Liver (tissue), 3 donors: ENCODE results near the gene MLH1.

Experiments used
- EGR1 ChIP-seq, 2 donors: IDR thresholded peaks; 2 replicates each; pipeline ENCODE4 v1.6.1; 2016 to 2018; ENCODE audit warnings: antibody characterized with exemption in 2 of 2, low read depth in 2 of 2
- FOXA1 ChIP-seq: IDR thresholded peaks from 2 replicates; pipeline ENCODE4 v1.6.1; 2016; ENCODE audit warnings: antibody characterized with exemption
- GABPA ChIP-seq, 2 donors: IDR thresholded peaks in 1 of 2; conservative IDR thresholded peaks in 1 of 2; 2 replicates each; pipeline ENCODE4 v1.6.1; 2016; ENCODE audit warnings: antibody characterized with exemption in 2 of 2, mild to moderate bottlenecking in 1 of 2, moderate library complexity in 1 of 2
- JUND ChIP-seq, 2 donors: IDR thresholded peaks; 2 replicates each; pipeline ENCODE4 v1.6.1; 2016; ENCODE audit warnings: antibody characterized with exemption in 2 of 2
- NR2F2 ChIP-seq: IDR thresholded peaks from 2 replicates; pipeline ENCODE4 v1.6.1; 2016; ENCODE audit warnings: antibody characterized with exemption
- RAD21 ChIP-seq, 2 donors: IDR thresholded peaks; 2 replicates each; pipeline ENCODE4 v1.6.1; 2016; ENCODE audit warnings: antibody characterized with exemption in 2 of 2, mild to moderate bottlenecking in 2 of 2
- SP1 ChIP-seq: IDR thresholded peaks from 2 replicates; pipeline ENCODE4 v1.6.1; 2018; ENCODE audit warnings: antibody characterized with exemption, mild to moderate bottlenecking
- TAF1 ChIP-seq: conservative IDR thresholded peaks from 2 replicates; pipeline ENCODE4 v1.6.1; 2016; ENCODE audit warnings: antibody characterized with exemption, mild to moderate bottlenecking
- YY1 ChIP-seq: IDR thresholded peaks from 2 replicates; pipeline ENCODE4 v1.6.1; 2016; ENCODE audit warnings: antibody characterized with exemption, mild to moderate bottlenecking
- TF ChIP-seq, protein P1 (sequence below): fragments of 150-350 bp; IDR thresholded peaks from 2 replicates; pipeline ENCODE4 v1.5.1; 2017; ENCODE audit warnings: improper control_type of control experiment, low read depth, low read length; ENCODE audit not compliant: missing input control
- TF ChIP-seq, protein P2 (sequence below): IDR thresholded peaks from 2 replicates; pipeline ENCODE4 v1.6.1; 2016; ENCODE audit warnings: antibody characterized with exemption
- TF ChIP-seq, protein P3 (sequence below): IDR thresholded peaks from 2 replicates; pipeline ENCODE4 v1.6.1; 2016; ENCODE audit warnings: antibody characterized with exemption, mild to moderate bottlenecking
- TF ChIP-seq, protein P4 (sequence below): IDR thresholded peaks from 2 replicates; pipeline ENCODE4 v1.6.1; 2016; ENCODE audit warnings: antibody characterized with exemption
- TF ChIP-seq, protein P5 (sequence below): IDR thresholded peaks from 2 replicates; pipeline ENCODE4 v1.6.1; 2016; ENCODE audit warnings: antibody characterized with exemption
- donor health status: healthy.
- donor health status: healthy.

GRCh38 chr3:36957063-36957462 lies 36.3 kb upstream of the MLH1 start:
- TF ChIP-seq TAF1 (no peak), YY1 (no peak), EGR1 (IDR thresholded peaks at IDR 0.05; ENCODE audit: low read depth in 2 of 2) (no peak), NR2F2 (no peak), JUND (IDR thresholded peaks at IDR 0.05) (no peak), RAD21 (IDR thresholded peaks at IDR 0.05) (no peak), FOXA1 (no peak), SP1 (no peak), GABPA (IDR thresholded peaks at IDR 0.05 in 1 of 2, conservative IDR thresholded peaks at IDR 0.05 in 1 of 2) (no peak)
- TF ChIP-seq, protein P1, sequence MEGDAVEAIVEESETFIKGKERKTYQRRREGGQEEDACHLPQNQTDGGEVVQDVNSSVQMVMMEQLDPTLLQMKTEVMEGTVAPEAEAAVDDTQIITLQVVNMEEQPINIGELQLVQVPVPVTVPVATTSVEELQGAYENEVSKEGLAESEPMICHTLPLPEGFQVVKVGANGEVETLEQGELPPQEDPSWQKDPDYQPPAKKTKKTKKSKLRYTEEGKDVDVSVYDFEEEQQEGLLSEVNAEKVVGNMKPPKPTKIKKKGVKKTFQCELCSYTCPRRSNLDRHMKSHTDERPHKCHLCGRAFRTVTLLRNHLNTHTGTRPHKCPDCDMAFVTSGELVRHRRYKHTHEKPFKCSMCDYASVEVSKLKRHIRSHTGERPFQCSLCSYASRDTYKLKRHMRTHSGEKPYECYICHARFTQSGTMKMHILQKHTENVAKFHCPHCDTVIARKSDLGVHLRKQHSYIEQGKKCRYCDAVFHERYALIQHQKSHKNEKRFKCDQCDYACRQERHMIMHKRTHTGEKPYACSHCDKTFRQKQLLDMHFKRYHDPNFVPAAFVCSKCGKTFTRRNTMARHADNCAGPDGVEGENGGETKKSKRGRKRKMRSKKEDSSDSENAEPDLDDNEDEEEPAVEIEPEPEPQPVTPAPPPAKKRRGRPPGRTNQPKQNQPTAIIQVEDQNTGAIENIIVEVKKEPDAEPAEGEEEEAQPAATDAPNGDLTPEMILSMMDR: no peak
- TF ChIP-seq, protein P2, sequence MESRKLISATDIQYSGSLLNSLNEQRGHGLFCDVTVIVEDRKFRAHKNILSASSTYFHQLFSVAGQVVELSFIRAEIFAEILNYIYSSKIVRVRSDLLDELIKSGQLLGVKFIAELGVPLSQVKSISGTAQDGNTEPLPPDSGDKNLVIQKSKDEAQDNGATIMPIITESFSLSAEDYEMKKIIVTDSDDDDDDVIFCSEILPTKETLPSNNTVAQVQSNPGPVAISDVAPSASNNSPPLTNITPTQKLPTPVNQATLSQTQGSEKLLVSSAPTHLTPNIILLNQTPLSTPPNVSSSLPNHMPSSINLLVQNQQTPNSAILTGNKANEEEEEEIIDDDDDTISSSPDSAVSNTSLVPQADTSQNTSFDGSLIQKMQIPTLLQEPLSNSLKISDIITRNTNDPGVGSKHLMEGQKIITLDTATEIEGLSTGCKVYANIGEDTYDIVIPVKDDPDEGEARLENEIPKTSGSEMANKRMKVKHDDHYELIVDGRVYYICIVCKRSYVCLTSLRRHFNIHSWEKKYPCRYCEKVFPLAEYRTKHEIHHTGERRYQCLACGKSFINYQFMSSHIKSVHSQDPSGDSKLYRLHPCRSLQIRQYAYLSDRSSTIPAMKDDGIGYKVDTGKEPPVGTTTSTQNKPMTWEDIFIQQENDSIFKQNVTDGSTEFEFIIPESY: no peak
- TF ChIP-seq, protein P3, sequence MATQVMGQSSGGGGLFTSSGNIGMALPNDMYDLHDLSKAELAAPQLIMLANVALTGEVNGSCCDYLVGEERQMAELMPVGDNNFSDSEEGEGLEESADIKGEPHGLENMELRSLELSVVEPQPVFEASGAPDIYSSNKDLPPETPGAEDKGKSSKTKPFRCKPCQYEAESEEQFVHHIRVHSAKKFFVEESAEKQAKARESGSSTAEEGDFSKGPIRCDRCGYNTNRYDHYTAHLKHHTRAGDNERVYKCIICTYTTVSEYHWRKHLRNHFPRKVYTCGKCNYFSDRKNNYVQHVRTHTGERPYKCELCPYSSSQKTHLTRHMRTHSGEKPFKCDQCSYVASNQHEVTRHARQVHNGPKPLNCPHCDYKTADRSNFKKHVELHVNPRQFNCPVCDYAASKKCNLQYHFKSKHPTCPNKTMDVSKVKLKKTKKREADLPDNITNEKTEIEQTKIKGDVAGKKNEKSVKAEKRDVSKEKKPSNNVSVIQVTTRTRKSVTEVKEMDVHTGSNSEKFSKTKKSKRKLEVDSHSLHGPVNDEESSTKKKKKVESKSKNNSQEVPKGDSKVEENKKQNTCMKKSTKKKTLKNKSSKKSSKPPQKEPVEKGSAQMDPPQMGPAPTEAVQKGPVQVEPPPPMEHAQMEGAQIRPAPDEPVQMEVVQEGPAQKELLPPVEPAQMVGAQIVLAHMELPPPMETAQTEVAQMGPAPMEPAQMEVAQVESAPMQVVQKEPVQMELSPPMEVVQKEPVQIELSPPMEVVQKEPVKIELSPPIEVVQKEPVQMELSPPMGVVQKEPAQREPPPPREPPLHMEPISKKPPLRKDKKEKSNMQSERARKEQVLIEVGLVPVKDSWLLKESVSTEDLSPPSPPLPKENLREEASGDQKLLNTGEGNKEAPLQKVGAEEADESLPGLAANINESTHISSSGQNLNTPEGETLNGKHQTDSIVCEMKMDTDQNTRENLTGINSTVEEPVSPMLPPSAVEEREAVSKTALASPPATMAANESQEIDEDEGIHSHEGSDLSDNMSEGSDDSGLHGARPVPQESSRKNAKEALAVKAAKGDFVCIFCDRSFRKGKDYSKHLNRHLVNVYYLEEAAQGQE: no peak
- TF ChIP-seq, protein P4, sequence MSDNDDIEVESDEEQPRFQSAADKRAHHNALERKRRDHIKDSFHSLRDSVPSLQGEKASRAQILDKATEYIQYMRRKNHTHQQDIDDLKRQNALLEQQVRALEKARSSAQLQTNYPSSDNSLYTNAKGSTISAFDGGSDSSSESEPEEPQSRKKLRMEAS: no peak
- TF ChIP-seq, protein P5, sequence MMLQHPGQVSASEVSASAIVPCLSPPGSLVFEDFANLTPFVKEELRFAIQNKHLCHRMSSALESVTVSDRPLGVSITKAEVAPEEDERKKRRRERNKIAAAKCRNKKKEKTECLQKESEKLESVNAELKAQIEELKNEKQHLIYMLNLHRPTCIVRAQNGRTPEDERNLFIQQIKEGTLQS: no peak
